ENCODE measurements around the gene RBBP4.
A peak's percentile ranks its signal among the peaks of the same experiment; 100 is the strongest.

The RBBP4 gene

DNA sequence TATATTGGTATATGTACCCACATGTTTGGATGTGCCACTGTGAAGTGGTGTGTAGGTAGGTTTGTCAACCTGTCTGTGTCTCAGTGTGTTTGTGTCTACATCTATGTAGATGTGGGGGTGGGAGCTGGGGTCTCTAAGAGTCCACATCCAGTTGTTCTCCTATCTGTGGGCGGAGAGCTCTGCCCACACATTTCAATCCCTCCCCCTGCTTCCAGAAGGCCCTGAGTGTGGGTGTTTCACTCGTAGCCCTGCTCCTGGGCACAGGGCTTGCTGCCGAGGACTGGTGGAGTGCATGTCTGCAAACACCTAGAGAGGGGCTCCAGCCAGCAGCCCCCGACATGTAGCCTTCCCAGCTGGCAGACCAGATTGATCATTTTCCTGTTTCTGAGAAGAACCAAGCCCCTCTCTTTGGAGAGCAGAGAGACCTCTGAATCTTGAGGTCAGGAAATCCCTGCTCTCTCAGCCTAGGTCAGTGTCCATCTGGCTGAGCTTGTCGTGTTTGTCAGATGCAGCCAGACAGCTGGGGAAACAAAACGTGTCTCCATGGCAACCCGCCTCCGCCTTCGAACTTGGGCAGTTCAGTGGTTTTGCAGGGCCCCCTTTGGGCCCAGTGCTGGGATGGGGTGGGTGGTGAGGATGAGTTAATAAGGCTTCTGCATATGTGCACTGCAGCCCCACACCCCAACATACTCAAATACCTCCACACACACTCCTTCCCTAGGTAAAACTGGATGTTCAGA is 82.7 kb downstream of the RBBP4 start:
- peak overlapping the region in 10 of 11 experiments; percentile 7 to 60 (median 42); a peak in 16 of 22 replicates for H3K4me2 ChIP-seq
- no peaks in the 10 kb centered on the region for H3K9me3 ChIP-seq (replicated peaks in 1 of 11)
- H3K4me3 ChIP-seq: no peak overlapping the region
- no peak for TF ChIP-seq Cebpa-rat (IDR thresholded peaks at IDR 0.05)
- no peaks in the 10 kb centered on the region for H3K36me3 ChIP-seq
- no peak overlapping the region for H3K27ac ChIP-seq
- no peaks in the 10 kb centered on the region for H4K20me1 ChIP-seq
- H3K27me3 ChIP-seq: no peaks in the 10 kb centered on the region
- no peak overlapping the region for H3K9ac ChIP-seq
- peaks cover 15 to 42% (median 31%) of the 10 kb centered on the region in 10 experiments; a peak in 19 of 20 replicates for H3K4me1 ChIP-seq
